Measurements from ENCODE around the gene SCAMP1. TPM values are rescaled to one million over a fixed set of nuclear protein-coding genes. Genes with fewer than 3 reads are reported as not detected.

Gene SCAMP1
- total and polyA plus RNA-seq, 2 of the 13 experiments (the other 11 are each of a cell fraction or from before 2014, with no cell fraction given) = 18.2 to 33.7 TPM

DNA sequence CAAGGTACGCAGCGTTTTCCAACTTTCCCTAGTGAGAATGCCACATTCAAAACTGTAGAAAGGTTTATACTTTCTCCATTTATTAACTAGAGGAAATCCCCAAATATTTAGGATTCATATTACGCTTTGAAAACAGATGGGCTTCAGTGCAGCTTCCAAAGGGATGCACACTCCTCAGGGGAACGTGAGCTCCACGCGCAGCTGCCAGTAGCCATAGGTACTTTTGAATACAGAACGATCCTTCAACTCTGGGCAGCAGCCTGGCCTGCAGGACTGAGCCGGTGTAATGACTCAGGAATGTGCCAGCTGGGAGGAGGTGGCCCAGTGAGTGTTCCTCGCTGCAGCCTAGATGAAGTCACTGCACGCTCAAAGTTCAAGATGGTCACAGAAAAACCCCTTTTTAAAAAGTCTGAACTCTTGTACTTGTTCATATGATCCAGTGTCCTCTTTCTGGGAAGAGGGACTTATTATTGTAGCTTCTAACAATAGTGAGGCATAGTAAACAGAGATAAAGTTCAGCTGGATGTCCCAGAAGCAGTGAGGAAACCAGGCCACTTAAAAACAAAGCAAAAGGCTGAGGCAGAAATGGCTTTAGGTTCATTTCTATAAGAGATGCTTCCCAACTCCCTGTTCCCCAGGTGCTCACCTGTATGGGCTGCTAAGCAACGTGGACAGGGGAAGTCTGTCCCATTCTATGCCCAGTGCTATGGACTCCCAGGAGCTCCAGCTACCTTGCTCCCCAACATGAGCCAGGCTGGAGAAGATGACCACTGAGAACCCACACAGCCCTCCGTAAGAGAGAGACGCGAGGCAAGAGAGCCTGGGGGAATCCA is 158.2 kb downstream of the SCAMP1 start (continued):
- TF ChIP-seq ZNF251 (CRISPR knock-in tag; IDR thresholded peaks at IDR 0.05) (no peak), AGO2 (optimal IDR thresholded peaks at IDR 0.05; ENCODE audit: low read depth, low read length) (no peak), TAF1 (CRISPR knock-in tag; IDR thresholded peaks at IDR 0.05) (no peak), ZNF343 (CRISPR knock-in tag; IDR thresholded peaks at IDR 0.05) (peak; percentile 88; the same call in 1 of the 2 replicates), HNF4A (CRISPR knock-in tag; IDR thresholded peaks at IDR 0.05) (peak; percentile 93), ZFP62 (CRISPR knock-in tag; IDR thresholded peaks at IDR 0.05) (no peak), ELF1 (CRISPR knock-in tag; IDR thresholded peaks at IDR 0.05) (peak; percentile 43; the same call in 1 of the 2 replicates), POLR2AphosphoS2 (IDR thresholded peaks at IDR 0.05; ENCODE audit: low read depth, low read length) (peak; percentile 54; the same call in 1 of the 2 replicates), BCLAF1 (IDR thresholded peaks at IDR 0.05) (no peak), NFYC (CRISPR knock-in tag; IDR thresholded peaks at IDR 0.05) (no peak), CBX5 (CRISPR knock-in tag; IDR thresholded peaks at IDR 0.05; ENCODE audit: borderline replicate concordance) (peak; percentile 86; the same call in 1 of the 2 replicates), ZNF761 (CRISPR knock-in tag; conservative IDR thresholded peaks at IDR 0.05) (peak; percentile 49; the same call in 1 of the 2 replicates), SMARCC2 (IDR thresholded peaks at IDR 0.05) (no peak), ZNF44 (CRISPR knock-in tag; IDR thresholded peaks at IDR 0.05) (no peak), MIER2 (CRISPR knock-in tag; IDR thresholded peaks at IDR 0.05) (no peak), GLMP (CRISPR knock-in tag; IDR thresholded peaks at IDR 0.05; ENCODE audit: borderline replicate concordance) (no peak), EZH2 (conservative IDR thresholded peaks at IDR 0.05; ENCODE audit: low read depth, low read length) (no peak), IRX3 (CRISPR knock-in tag; IDR thresholded peaks at IDR 0.05; ENCODE audit: borderline replicate concordance, low read depth) (no peak)
- TF ChIP-seq, protein P1, sequence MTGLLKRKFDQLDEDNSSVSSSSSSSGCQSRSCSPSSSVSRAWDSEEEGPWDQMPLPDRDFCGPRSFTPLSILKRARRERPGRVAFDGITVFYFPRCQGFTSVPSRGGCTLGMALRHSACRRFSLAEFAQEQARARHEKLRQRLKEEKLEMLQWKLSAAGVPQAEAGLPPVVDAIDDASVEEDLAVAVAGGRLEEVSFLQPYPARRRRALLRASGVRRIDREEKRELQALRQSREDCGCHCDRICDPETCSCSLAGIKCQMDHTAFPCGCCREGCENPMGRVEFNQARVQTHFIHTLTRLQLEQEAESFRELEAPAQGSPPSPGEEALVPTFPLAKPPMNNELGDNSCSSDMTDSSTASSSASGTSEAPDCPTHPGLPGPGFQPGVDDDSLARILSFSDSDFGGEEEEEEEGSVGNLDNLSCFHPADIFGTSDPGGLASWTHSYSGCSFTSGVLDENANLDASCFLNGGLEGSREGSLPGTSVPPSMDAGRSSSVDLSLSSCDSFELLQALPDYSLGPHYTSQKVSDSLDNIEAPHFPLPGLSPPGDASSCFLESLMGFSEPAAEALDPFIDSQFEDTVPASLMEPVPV (CRISPR knock-in tag; IDR thresholded peaks at IDR 0.05) = no peak; the same call in 1 of the 2 replicates

Data from HepG2 (cell line).